Neuronal stem cell (in vitro differentiated cells): ENCODE measurements around the gene KIF13A.

Source experiments
- DNase-seq: peaks from one replicate; pipeline ENCODE4 v3.0.0-alpha.2; 2013; ENCODE audit warnings: low spot score
- H2AFZ ChIP-seq: one replicate; pipeline ENCODE4 v1.6.1; 2013; ENCODE audit warnings: mild to moderate bottlenecking, low read length, inconsistent platforms
- H2AK5ac ChIP-seq: 2 replicates; pipeline ENCODE4 v1.6.1; 2013; ENCODE audit warnings: low read depth, mild to moderate bottlenecking, inconsistent platforms, low read length, moderate library complexity, mixed read lengths
- H2BK120ac ChIP-seq: 2 replicates; pipeline ENCODE4 v1.6.1; 2013; ENCODE audit warnings: low read depth, mild to moderate bottlenecking, inconsistent platforms, low read length, moderate library complexity, mixed read lengths
- H2BK12ac ChIP-seq: one replicate; pipeline ENCODE4 v1.6.1; 2013; ENCODE audit warnings: low read length, inconsistent platforms
- H2BK15ac ChIP-seq: 2 replicates; pipeline ENCODE4 v1.6.1; 2013; ENCODE audit warnings: mild to moderate bottlenecking, low read length, inconsistent platforms, mixed read lengths
- H2BK5ac ChIP-seq: one replicate; pipeline ENCODE4 v1.6.1; 2013; ENCODE audit warnings: inconsistent platforms, mild to moderate bottlenecking, low read length, moderate library complexity
- H3K14ac ChIP-seq: one replicate; pipeline ENCODE4 v1.6.1; 2013; ENCODE audit warnings: low read length, inconsistent platforms
- H3K18ac ChIP-seq: 2 replicates; pipeline ENCODE4 v1.6.1; 2013; ENCODE audit warnings: low read length, inconsistent platforms
- H3K23ac ChIP-seq: 2 replicates; pipeline ENCODE4 v1.6.1; 2013; ENCODE audit warnings: low read depth, mild to moderate bottlenecking, mixed read lengths, low read length, inconsistent platforms; ENCODE audit not compliant: poor library complexity
- H3K27ac ChIP-seq: replicated peaks from 3 replicates; pipeline ENCODE4 v1.5.1; 2013; ENCODE audit warnings: low read length, inconsistent platforms
- H3K27me3 ChIP-seq, 3 experiments: 2 replicates each; pipeline ENCODE4 v1.6.1; 2013; ENCODE audit warnings: low read length in 3 of 3, mild to moderate bottlenecking in 2 of 3, inconsistent platforms in 1 of 3, low read depth in 1 of 3, mixed read lengths in 1 of 3, moderate library complexity in 1 of 3; ENCODE audit not compliant: control insufficient read depth in 3 of 3, insufficient read depth in 3 of 3
- H3K36me3 ChIP-seq, 2 donors: replicated peaks in 1 of 2; 2 replicates each; pipeline ENCODE4 v1.6.1; 2013; ENCODE audit warnings: low read length in 2 of 2; ENCODE audit not compliant: control insufficient read depth in 2 of 2, insufficient read depth in 2 of 2
- H3K4ac ChIP-seq: 2 replicates; pipeline ENCODE4 v1.6.1; 2013; ENCODE audit warnings: inconsistent platforms, mild to moderate bottlenecking, low read length, moderate library complexity
- H3K4me1 ChIP-seq, 2 donors: 1 replicate in 1 of 2; 2 replicates in 1 of 2; pipeline ENCODE4 v1.6.1; 2013; ENCODE audit warnings: low read length in 2 of 2, low read depth in 1 of 2; ENCODE audit not compliant: control insufficient read depth in 2 of 2, insufficient read depth in 1 of 2
- H3K4me2 ChIP-seq: one replicate; pipeline ENCODE4 v1.6.1; 2013; ENCODE audit warnings: mild to moderate bottlenecking, low read length, inconsistent platforms; ENCODE audit not compliant: insufficient read depth, poor library complexity, severe bottlenecking
- H3K4me3 ChIP-seq, 2 donors: 2 replicates each; pipeline ENCODE4 v1.5.1; 2013; ENCODE audit warnings: low read length in 2 of 2, mild to moderate bottlenecking in 2 of 2, inconsistent platforms in 1 of 2, moderate library complexity in 1 of 2
- H3K79me1 ChIP-seq: one replicate; pipeline ENCODE4 v1.6.1; 2013; ENCODE audit warnings: low read depth, mild to moderate bottlenecking, inconsistent platforms, low read length, moderate library complexity
- H3K9ac ChIP-seq: one replicate; pipeline ENCODE4 v1.6.1; 2013; ENCODE audit warnings: mild to moderate bottlenecking, low read depth, low read length, inconsistent platforms; ENCODE audit not compliant: poor library complexity
- H3K9me3 ChIP-seq, 2 donors: replicated peaks in 1 of 2; 2 replicates each; pipeline versions ENCODE3 to v1.6.1; 2013; ENCODE audit warnings: low read length in 2 of 2, mild to moderate bottlenecking in 2 of 2, inconsistent platforms in 1 of 2, low read depth in 1 of 2, mixed read lengths in 1 of 2, moderate library complexity in 1 of 2; ENCODE audit not compliant: control insufficient read depth in 2 of 2, insufficient read depth in 1 of 2
- H4K8ac ChIP-seq: one replicate; pipeline ENCODE4 v1.6.1; 2013; ENCODE audit warnings: low read depth, mild to moderate bottlenecking, inconsistent platforms, low read length, moderate library complexity
- H4K91ac ChIP-seq: one replicate; pipeline ENCODE4 v1.6.1; 2013; ENCODE audit warnings: low read length, low read depth, mild to moderate bottlenecking, inconsistent platforms; ENCODE audit not compliant: poor library complexity
- WGBS, 2 donors: extraction: QIAGEN DNeasy Blood & Tissue Kit; methylation state at CpG; one replicate each; pipeline ENCODE4 v1.1.7; 2013; ENCODE audit warnings: missing lambda C conversion rate in 2 of 2, mixed read lengths in 1 of 2; ENCODE audit not compliant: insufficient read length in 2 of 2, insufficient replicate concordance in 1 of 2; ENCODE audit errors: extremely low coverage in 2 of 2; 5-methylcytosine and 5-hydroxymethylcytosine counted together

Gene KIF13A

DNA sequence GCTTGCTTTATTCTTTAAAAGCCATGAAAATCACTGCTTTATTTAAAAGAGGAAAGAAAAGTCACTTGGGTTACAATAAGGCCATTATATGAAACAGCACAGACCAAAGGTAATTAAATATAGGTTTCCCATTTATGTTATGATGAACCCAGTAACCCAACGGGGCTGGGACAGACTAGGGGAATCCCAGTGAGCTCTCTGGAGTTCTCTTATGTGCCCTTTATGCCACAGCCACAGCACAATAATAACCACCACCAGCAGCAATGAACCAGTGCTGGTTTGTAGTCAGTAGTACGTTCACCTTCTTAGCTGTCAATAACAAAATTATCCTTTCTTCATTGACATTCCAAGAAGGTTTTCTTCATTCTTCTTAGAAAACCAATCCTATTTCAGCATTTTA is 87.4 kb downstream of the KIF13A start:
- Histone ChIP-seq H3K9ac (no peak overlapping the region), H3K4me1 (no peaks in the 10 kb centered on the region), H2AFZ (no peak overlapping the region), H2BK12ac (no peak overlapping the region), H2BK120ac (no peak overlapping the region), H3K18ac (no peak overlapping the region), H3K27me3 (no peaks in the 10 kb centered on the region), H3K9me3 (peaks cover 5 to 27% of the 10 kb centered on the region in 2 donors), H3K4ac (no peak overlapping the region), H2AK5ac (no peak overlapping the region), H3K36me3 (peaks cover 0 to 24% of the 10 kb centered on the region in 2 donors), H3K4me3 (no peak overlapping the region), H2BK15ac (no peak overlapping the region), H3K79me1 (no peaks in the 10 kb centered on the region), H3K23ac (no peak overlapping the region), H3K4me2 (no peak overlapping the region), H3K27ac (no peak overlapping the region), H3K14ac (no peak overlapping the region), H2BK5ac (no peak overlapping the region), H4K91ac (no peak overlapping the region), H4K8ac (no peak overlapping the region)
- no CpG with 5 or more reads among the region's 2 CpGs for WGBS, 2 donors
- DNase-seq, result no peak

DNA sequence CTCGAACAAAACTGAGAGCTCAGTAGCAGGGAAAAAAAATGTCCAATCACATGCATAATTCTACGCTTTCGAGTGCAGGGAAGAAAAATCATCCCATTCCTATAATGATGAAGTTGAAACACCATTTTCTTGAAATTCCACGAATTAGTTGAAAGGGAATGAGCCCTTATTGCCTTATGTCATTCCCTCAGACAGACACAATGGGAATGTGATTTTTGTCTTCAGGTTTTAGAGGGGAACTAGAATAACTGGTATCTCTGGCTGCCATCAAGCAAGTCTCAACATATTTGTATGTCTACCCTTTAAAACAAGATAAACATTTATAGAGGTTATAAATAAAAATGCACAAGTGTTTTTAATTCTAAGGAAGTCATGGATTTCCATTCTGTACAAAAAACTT is 87.9 kb downstream of the KIF13A start:
- Histone ChIP-seq H4K8ac (no peak overlapping the region), H3K4me1 (no peaks in the 10 kb centered on the region), H2BK12ac (no peak overlapping the region), H4K91ac (no peak overlapping the region), H2AFZ (no peak overlapping the region), H3K27me3 (no peaks in the 10 kb centered on the region), H3K18ac (no peak overlapping the region), H3K4me2 (no peak overlapping the region), H3K27ac (no peak overlapping the region), H2BK15ac (no peak overlapping the region), H3K9me3 (peaks cover 7 to 33% of the 10 kb centered on the region in 2 donors), H3K79me1 (no peaks in the 10 kb centered on the region), H2BK120ac (no peak overlapping the region), H3K36me3 (peaks cover 0 to 28% of the 10 kb centered on the region in 2 donors), H3K4ac (no peak overlapping the region), H3K23ac (no peak overlapping the region), H2BK5ac (no peak overlapping the region), H3K14ac (no peak overlapping the region), H3K4me3 (no peak overlapping the region), H2AK5ac (no peak overlapping the region), H3K9ac (no peak overlapping the region)
- no peak for DNase-seq
- WGBS, 2 donors, result no CpG with 5 or more reads among the region's 4 CpGs

DNA sequence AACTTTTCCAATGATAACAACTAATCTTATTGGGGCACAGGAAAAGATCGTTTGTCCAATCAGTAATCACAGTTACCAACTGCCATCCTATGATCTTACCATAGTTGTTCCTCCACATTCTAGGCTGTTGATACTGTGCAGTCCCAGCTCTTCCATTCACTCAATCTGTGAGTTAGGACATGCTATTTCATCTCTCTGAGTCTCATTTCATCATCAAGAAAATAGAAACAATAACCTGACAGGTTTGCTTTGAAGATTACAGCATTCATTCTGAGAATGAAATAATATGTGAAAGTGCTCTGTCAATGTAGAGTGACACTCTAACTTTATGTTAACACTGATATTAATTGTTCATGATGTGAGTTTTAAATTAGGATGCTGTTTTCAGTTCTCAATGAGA is 89.8 kb downstream of the KIF13A start:
- no peak overlapping the region for H3K4me2 ChIP-seq
- no peak overlapping the region for H3K9ac ChIP-seq
- H4K91ac ChIP-seq, result no peak overlapping the region
- no peak overlapping the region for H3K14ac ChIP-seq
- no peak overlapping the region for H2BK5ac ChIP-seq
- H3K27me3 ChIP-seq, result no peaks in the 10 kb centered on the region
- no peak overlapping the region for H4K8ac ChIP-seq
- no peak overlapping the region for H2BK12ac ChIP-seq
- H3K23ac ChIP-seq, result no peak overlapping the region
- no peaks in the 10 kb centered on the region for H3K79me1 ChIP-seq
- no peak overlapping the region for H3K4ac ChIP-seq
- WGBS, 2 donors, result no CpG with 5 or more reads among the region's 1 CpG
- no peak overlapping the region for H3K18ac ChIP-seq
- H2BK120ac ChIP-seq, result no peak overlapping the region
- H2AFZ ChIP-seq, result no peak overlapping the region
- H3K27ac ChIP-seq, result no peak overlapping the region
- H3K9me3 ChIP-seq, result peaks cover 7 to 48% of the 10 kb centered on the region in 2 donors
- H3K4me1 ChIP-seq, result no peaks in the 10 kb centered on the region
- no peak for DNase-seq
- H3K4me3 ChIP-seq, result no peak overlapping the region
- peaks cover 0 to 36% of the 10 kb centered on the region in 2 donors for H3K36me3 ChIP-seq
- no peak overlapping the region for H2AK5ac ChIP-seq
- no peak overlapping the region for H2BK15ac ChIP-seq

DNA sequence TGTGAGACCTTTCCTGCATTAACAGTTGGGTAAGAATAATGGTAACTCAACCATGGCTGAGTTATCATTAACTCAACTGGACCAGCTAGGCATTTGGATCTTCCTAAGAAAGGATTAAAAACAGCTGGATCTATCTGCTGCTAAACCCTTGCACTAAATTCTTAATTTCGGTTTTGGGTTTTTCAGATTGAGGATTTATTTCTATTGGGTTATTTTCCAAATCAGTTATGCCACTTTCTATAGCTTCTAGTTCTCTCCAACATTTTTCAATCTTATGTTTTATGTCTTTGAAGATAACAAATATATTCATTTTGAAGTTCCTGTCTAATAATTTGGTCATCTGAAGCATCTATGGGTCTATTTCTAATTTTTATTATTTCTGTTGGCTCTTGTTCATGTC is 92.5 kb downstream of the KIF13A start:
- no peak overlapping the region for H2BK5ac ChIP-seq
- no peaks in the 10 kb centered on the region for H3K27me3 ChIP-seq
- no peak overlapping the region for H3K27ac ChIP-seq
- H3K4me2 ChIP-seq, result no peak overlapping the region
- H3K79me1 ChIP-seq, result no peaks in the 10 kb centered on the region
- H2BK120ac ChIP-seq, result no peak overlapping the region
- no peak overlapping the region for H3K4me3 ChIP-seq
- H2BK15ac ChIP-seq, result no peak overlapping the region
- H3K18ac ChIP-seq, result no peak overlapping the region
- no peak overlapping the region for H3K23ac ChIP-seq
- no CpG with 5 or more reads among the region's 1 CpG for WGBS, 2 donors
- no peak overlapping the region for H3K4ac ChIP-seq
- no peak overlapping the region for H2BK12ac ChIP-seq
- DNase-seq, result no peak
- no peak overlapping the region for H2AK5ac ChIP-seq
- H3K9ac ChIP-seq, result no peak overlapping the region
- H3K4me1 ChIP-seq, result no peaks in the 10 kb centered on the region
- H3K9me3 ChIP-seq, result peaks cover 7 to 49% of the 10 kb centered on the region in 2 donors
- no peak overlapping the region for H2AFZ ChIP-seq
- H3K36me3 ChIP-seq, result peaks cover 0 to 42% of the 10 kb centered on the region in 2 donors
- H4K8ac ChIP-seq, result no peak overlapping the region
- no peak overlapping the region for H4K91ac ChIP-seq
- H3K14ac ChIP-seq, result no peak overlapping the region
